Measurements from ENCODE around the gene CCDC12. TPM values are rescaled to one million over a fixed set of nuclear protein-coding genes. Genes with fewer than 3 reads are reported as not detected.

CCDC12 gene
- total and polyA plus RNA-seq, 2 of the 13 experiments (the other 11 are each of a cell fraction or from before 2014, with no cell fraction given): 30.1 to 49.5 TPM

- no peak for TF ChIP-seq HOMEZ (CRISPR knock-in tag; IDR thresholded peaks at IDR 0.05; ENCODE audit: low read depth)
- no peak for TF ChIP-seq ZNF597 (CRISPR knock-in tag; IDR thresholded peaks at IDR 0.05)
- TF ChIP-seq, protein P1, sequence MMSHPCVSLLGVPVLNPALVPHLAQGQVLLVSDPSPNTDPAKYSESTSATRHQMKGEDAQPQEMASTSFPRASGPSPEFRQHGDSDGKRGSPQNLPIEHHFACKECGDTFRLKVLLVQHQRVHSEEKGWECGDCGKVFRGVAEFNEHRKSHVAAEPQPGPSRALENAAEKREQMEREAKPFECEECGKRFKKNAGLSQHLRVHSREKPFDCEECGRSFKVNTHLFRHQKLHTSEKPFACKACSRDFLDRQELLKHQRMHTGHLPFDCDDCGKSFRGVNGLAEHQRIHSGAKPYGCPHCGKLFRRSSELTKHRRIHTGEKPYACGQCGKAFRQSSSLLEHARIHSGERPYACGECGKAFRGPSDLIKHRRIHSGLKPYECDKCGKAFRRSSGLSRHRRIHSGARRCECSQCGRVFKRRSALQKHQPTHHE (CRISPR knock-in tag; IDR thresholded peaks at IDR 0.05; ENCODE audit: borderline replicate concordance): no peak
- no peak for TF ChIP-seq ZNF468 (CRISPR knock-in tag; IDR thresholded peaks at IDR 0.05)
- TF ChIP-seq, protein P2, sequence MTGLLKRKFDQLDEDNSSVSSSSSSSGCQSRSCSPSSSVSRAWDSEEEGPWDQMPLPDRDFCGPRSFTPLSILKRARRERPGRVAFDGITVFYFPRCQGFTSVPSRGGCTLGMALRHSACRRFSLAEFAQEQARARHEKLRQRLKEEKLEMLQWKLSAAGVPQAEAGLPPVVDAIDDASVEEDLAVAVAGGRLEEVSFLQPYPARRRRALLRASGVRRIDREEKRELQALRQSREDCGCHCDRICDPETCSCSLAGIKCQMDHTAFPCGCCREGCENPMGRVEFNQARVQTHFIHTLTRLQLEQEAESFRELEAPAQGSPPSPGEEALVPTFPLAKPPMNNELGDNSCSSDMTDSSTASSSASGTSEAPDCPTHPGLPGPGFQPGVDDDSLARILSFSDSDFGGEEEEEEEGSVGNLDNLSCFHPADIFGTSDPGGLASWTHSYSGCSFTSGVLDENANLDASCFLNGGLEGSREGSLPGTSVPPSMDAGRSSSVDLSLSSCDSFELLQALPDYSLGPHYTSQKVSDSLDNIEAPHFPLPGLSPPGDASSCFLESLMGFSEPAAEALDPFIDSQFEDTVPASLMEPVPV (CRISPR knock-in tag; IDR thresholded peaks at IDR 0.05): no peak
- no peak for TF ChIP-seq ZNF274 (CRISPR knock-in tag; IDR thresholded peaks at IDR 0.05)
- no peak for TF ChIP-seq KLF15 (CRISPR knock-in tag; IDR thresholded peaks at IDR 0.05; ENCODE audit: borderline replicate concordance)
- TF ChIP-seq PRMT3 (CRISPR knock-in tag; IDR thresholded peaks at IDR 0.05; ENCODE audit: borderline replicate concordance, low read depth): no peak
- no peak for TF ChIP-seq HMG20A (CRISPR knock-in tag; IDR thresholded peaks at IDR 0.05; ENCODE audit: borderline replicate concordance)
- TF ChIP-seq ZNF790 (CRISPR knock-in tag; IDR thresholded peaks at IDR 0.05; ENCODE audit: borderline replicate concordance): no peak
- no peak for TF ChIP-seq ATF7 (IDR thresholded peaks at IDR 0.05)
- no peak for TF ChIP-seq ATF7 (CRISPR knock-in tag; IDR thresholded peaks at IDR 0.05)
- TF ChIP-seq, protein P3, sequence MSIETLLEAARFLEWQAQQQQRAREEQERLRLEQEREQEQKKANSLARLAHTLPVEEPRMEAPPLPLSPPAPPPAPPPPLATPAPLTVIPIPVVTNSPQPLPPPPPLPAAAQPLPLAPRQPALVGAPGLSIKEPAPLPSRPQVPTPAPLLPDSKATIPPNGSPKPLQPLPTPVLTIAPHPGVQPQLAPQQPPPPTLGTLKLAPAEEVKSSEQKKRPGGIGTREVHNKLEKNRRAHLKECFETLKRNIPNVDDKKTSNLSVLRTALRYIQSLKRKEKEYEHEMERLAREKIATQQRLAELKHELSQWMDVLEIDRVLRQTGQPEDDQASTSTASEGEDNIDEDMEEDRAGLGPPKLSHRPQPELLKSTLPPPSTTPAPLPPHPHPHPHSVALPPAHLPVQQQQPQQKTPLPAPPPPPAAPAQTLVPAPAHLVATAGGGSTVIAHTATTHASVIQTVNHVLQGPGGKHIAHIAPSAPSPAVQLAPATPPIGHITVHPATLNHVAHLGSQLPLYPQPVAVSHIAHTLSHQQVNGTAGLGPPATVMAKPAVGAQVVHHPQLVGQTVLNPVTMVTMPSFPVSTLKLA (IDR thresholded peaks at IDR 0.05): no peak
- no peak for TF ChIP-seq POLR2A (IDR thresholded peaks at IDR 0.05; ENCODE audit: insufficient read depth in 1 of 2, low read depth in 2 of 2, low read length in 2 of 2)
- no peak for TF ChIP-seq KDM5B (CRISPR knock-in tag; IDR thresholded peaks at IDR 0.05; ENCODE audit: borderline replicate concordance)
Measured at GRCh38 chr3:47018269-47018611, 41.7 kb upstream of the CCDC12 start (continued).
